ENCODE data around the gene PCDH15. TPM values are rescaled to one million over a fixed set of nuclear protein-coding genes. Genes with fewer than 3 reads are reported as not detected.

Gene PCDH15
- total and polyA plus RNA-seq, 2 experiments from 2014 or later, result 1.1 to 1.7 TPM

DNA sequence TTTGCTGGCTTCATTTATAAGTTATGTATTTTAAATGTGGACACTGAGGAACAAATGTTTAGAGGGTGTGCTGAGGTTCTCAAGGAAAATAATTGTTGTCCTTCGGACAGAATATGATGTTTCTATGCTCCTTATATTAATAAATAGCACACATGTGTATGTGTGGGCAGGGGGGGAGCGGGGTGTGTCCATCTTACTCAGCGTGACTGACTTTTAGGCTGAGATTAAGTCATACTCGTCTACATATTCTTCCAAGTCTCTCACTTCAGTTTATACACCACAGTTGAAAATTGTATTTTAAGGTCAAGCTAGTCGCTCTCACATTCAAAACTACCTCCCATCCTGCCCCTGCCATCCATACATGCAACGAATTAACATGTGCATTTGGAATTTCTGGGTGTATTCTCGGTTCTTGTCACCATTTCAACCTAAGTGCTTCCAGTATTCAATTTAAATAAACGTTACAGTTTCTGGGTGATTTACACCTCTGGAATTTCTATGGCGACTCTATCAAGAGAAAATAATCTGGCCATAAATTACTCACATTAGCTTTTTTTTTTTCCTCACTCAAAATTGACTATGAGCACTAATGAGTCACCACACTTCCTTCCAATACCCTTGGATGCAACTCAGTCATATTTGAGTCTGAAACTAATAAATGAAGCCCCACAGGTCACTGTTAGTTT, 3.3 kb downstream of the PCDH15 start:
- Histone ChIP-seq H4K20me1 (ENCODE audit: insufficient read depth, poor library complexity, severe bottlenecking) (no peaks in the 10 kb centered on the region), H3K36me3 (replicated peaks; ENCODE audit: insufficient read depth, low read depth) (no peaks in the 10 kb centered on the region), H3K9me2 (replicated peaks; ENCODE audit: insufficient read depth) (no peaks in the 10 kb centered on the region), H3K27me3 (no peaks in the 10 kb centered on the region), H3K79me2 (no peaks in the 10 kb centered on the region), H3K4me1 (ENCODE audit: insufficient read depth) (no peaks in the 10 kb centered on the region), H3K9me3 (ENCODE audit: low read depth) (no peaks in the 10 kb centered on the region), H3K27ac (no peak overlapping the region), H3K4me3 (no peak overlapping the region), H2AFZ (no peak overlapping the region), H3K4me2 (no peak overlapping the region)
- 72% methylated on average over 9 of the region's 9 CpGs for WGBS (ENCODE audit: low lambda C conversion rate, missing lambda C conversion rate)
- no peak for DNase-seq (ENCODE audit: low spot score)
- TF ChIP-seq, protein P1, sequence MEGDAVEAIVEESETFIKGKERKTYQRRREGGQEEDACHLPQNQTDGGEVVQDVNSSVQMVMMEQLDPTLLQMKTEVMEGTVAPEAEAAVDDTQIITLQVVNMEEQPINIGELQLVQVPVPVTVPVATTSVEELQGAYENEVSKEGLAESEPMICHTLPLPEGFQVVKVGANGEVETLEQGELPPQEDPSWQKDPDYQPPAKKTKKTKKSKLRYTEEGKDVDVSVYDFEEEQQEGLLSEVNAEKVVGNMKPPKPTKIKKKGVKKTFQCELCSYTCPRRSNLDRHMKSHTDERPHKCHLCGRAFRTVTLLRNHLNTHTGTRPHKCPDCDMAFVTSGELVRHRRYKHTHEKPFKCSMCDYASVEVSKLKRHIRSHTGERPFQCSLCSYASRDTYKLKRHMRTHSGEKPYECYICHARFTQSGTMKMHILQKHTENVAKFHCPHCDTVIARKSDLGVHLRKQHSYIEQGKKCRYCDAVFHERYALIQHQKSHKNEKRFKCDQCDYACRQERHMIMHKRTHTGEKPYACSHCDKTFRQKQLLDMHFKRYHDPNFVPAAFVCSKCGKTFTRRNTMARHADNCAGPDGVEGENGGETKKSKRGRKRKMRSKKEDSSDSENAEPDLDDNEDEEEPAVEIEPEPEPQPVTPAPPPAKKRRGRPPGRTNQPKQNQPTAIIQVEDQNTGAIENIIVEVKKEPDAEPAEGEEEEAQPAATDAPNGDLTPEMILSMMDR (IDR thresholded peaks at IDR 0.05; ENCODE audit: poor library complexity), result no peak
- no peak for TF ChIP-seq EZH2phosphoT487 (IDR thresholded peaks at IDR 0.05; ENCODE audit: low read depth, severe bottlenecking, unreplicated experiment)
- no peak for TF ChIP-seq EZH2 (IDR thresholded peaks at IDR 0.05; ENCODE audit: borderline replicate concordance)

DNA sequence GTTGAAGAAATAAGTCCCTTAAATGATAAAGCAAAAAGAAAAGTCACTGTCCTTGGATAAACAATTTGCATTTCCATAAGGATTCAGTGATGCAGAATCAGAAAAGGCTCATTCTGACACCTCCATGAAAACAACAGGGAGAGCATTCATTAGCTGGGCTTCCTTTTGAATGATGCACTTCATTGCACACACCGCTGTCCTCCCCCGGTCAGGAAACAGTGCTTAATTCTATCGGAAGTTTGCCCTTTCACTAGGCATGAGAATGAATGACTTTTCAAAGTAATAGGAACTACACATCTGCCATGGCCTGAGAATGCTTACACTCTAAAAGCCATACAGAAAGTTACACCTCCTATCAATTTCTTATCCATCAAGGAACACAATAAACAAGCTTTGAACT, 4.2 kb downstream of the PCDH15 start:
- H3K9me3 ChIP-seq (ENCODE audit: low read depth), result no peaks in the 10 kb centered on the region
- TF ChIP-seq EZH2 (IDR thresholded peaks at IDR 0.05; ENCODE audit: borderline replicate concordance), result no peak
- TF ChIP-seq, protein P1 (IDR thresholded peaks at IDR 0.05; ENCODE audit: poor library complexity), result no peak
- TF ChIP-seq EZH2phosphoT487 (IDR thresholded peaks at IDR 0.05; ENCODE audit: low read depth, severe bottlenecking, unreplicated experiment), result no peak
- no peak overlapping the region for H3K4me2 ChIP-seq
- H3K27ac ChIP-seq, result no peak overlapping the region
- no peaks in the 10 kb centered on the region for H3K36me3 ChIP-seq (replicated peaks; ENCODE audit: insufficient read depth, low read depth)
- no peak overlapping the region for H2AFZ ChIP-seq
- no peak overlapping the region for H3K4me3 ChIP-seq
- no peaks in the 10 kb centered on the region for H4K20me1 ChIP-seq (ENCODE audit: insufficient read depth, poor library complexity, severe bottlenecking)
- H3K27me3 ChIP-seq, result no peaks in the 10 kb centered on the region
- no peaks in the 10 kb centered on the region for H3K4me1 ChIP-seq (ENCODE audit: insufficient read depth)
- WGBS (ENCODE audit: low lambda C conversion rate, missing lambda C conversion rate), result 82% methylated on average over 3 of the region's 3 CpGs
- no peaks in the 10 kb centered on the region for H3K79me2 ChIP-seq
- no peaks in the 10 kb centered on the region for H3K9me2 ChIP-seq (replicated peaks; ENCODE audit: insufficient read depth)
- DNase-seq (ENCODE audit: low spot score), result no peak

DNA sequence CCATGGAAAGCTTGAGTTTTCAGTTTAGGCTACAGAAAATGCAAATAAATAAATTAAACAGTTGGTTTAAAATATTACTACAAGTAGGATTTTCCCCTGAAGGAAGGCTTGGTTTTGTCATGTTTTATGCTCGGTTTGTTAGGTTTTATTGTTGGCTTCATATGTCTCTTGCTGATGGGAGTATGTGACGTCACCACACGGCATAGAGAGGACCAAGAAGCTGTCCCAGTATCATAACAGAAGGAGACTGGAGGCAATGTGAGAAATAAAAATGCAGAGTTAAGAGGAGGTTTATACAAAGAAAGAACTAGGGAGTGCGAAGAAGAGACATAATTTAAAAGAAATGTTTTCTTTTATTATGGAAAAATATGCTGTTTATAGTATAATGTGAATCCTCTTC, 24.4 kb downstream of the PCDH15 start:
- Histone ChIP-seq H3K36me3 (replicated peaks; ENCODE audit: insufficient read depth, low read depth) (no peaks in the 10 kb centered on the region), H3K9me3 (ENCODE audit: low read depth) (no peaks in the 10 kb centered on the region), H2AFZ (no peak overlapping the region), H3K79me2 (no peaks in the 10 kb centered on the region), H3K4me3 (no peak overlapping the region), H3K27ac (no peak overlapping the region), H3K4me1 (ENCODE audit: insufficient read depth) (no peaks in the 10 kb centered on the region), H4K20me1 (ENCODE audit: insufficient read depth, poor library complexity, severe bottlenecking) (no peaks in the 10 kb centered on the region), H3K27me3 (no peaks in the 10 kb centered on the region), H3K4me2 (no peak overlapping the region), H3K9me2 (replicated peaks; ENCODE audit: insufficient read depth) (no peaks in the 10 kb centered on the region)
- TF ChIP-seq, protein P1 (IDR thresholded peaks at IDR 0.05; ENCODE audit: poor library complexity), result no peak
- no peak for TF ChIP-seq EZH2 (IDR thresholded peaks at IDR 0.05; ENCODE audit: borderline replicate concordance)
- no peak for TF ChIP-seq EZH2phosphoT487 (IDR thresholded peaks at IDR 0.05; ENCODE audit: low read depth, severe bottlenecking, unreplicated experiment)
- DNase-seq (ENCODE audit: low spot score), result no peak
- WGBS (ENCODE audit: low lambda C conversion rate, missing lambda C conversion rate), result 93% methylated on average over 4 of the region's 4 CpGs
